HEK293T (cell line): ENCODE data around the gene STRN3.

Source experiments
- CTCF ChIA-PET: fragments of 350-600 bp; formaldehyde crosslinking; extraction: SDS; loops from one replicate; lab custom pipeline; 2021; ENCODE audit warnings: antibody characterized with exemption, inconsistent platforms; lab: Yijun Ruan, JAX
- POLR2A ChIA-PET: fragments of 350-600 bp; formaldehyde crosslinking; extraction: SDS; loops from one replicate; lab custom pipeline; 2020; ENCODE audit warnings: antibody characterized with exemption, inconsistent platforms; lab: Yijun Ruan, JAX
- DNase-seq: peaks from one replicate; pipeline ENCODE4 v3.0.0; 2012; ENCODE audit warnings: mixed read lengths; ENCODE audit errors: extremely low spot score
- ARNT ChIP-seq: fragments of 450-650 bp; IDR thresholded peaks from 2 replicates; pipeline ENCODE4 v1.6.1; 2017; ENCODE audit warnings: mild to moderate bottlenecking
- BHLHE40 ChIP-seq: fragments of 450-650 bp; IDR thresholded peaks from 2 replicates; pipeline ENCODE4 v1.6.1; 2016; ENCODE audit warnings: mild to moderate bottlenecking, moderate library complexity, borderline replicate concordance
- CTBP1 ChIP-seq: fragments of 450-650 bp; IDR thresholded peaks from 2 replicates; pipeline ENCODE4 v1.6.1; 2016; ENCODE audit warnings: borderline replicate concordance
- ELF4 ChIP-seq: fragments of 450-650 bp; IDR thresholded peaks from 2 replicates; pipeline ENCODE4 v1.6.1; 2017; ENCODE audit warnings: antibody characterized with exemption
- FOXA1 ChIP-seq: fragments of 450-650 bp; IDR thresholded peaks from 2 replicates; pipeline ENCODE4 v1.6.1; 2016; ENCODE audit warnings: mild to moderate bottlenecking
- FOXK2 ChIP-seq: fragments of 450-650 bp; IDR thresholded peaks from 2 replicates; pipeline ENCODE4 v1.6.1; 2016; ENCODE audit warnings: mild to moderate bottlenecking
- FOXM1 ChIP-seq: fragments of 450-650 bp; IDR thresholded peaks from 2 replicates; pipeline ENCODE4 v1.6.1; 2017; ENCODE audit warnings: mild to moderate bottlenecking, borderline replicate concordance
- HDGF ChIP-seq: fragments of 450-650 bp; IDR thresholded peaks from 2 replicates; pipeline ENCODE4 v1.6.1; 2017; ENCODE audit warnings: antibody characterized with exemption, borderline replicate concordance
- L3MBTL2 ChIP-seq: fragments of 450-650 bp; conservative IDR thresholded peaks from 2 replicates; pipeline ENCODE4 v1.6.1; 2016; ENCODE audit warnings: mild to moderate bottlenecking
- LEF1 ChIP-seq: fragments of 450-650 bp; IDR thresholded peaks from 2 replicates; pipeline ENCODE4 v1.6.1; 2017; ENCODE audit warnings: mild to moderate bottlenecking, borderline replicate concordance
- NFRKB ChIP-seq: fragments of 450-650 bp; IDR thresholded peaks from 2 replicates; pipeline ENCODE4 v1.6.1; 2016; ENCODE audit warnings: mild to moderate bottlenecking, moderate library complexity
- SP1 ChIP-seq: fragments of 450-650 bp; IDR thresholded peaks from 2 replicates; pipeline ENCODE4 v1.6.1; 2017
- SUZ12 ChIP-seq: fragments of 450-650 bp; IDR thresholded peaks from 2 replicates; pipeline ENCODE4 v1.6.1; 2016; ENCODE audit warnings: mild to moderate bottlenecking
- TARDBP ChIP-seq: fragments of 450-650 bp; IDR thresholded peaks from 2 replicates; pipeline ENCODE4 v1.6.1; 2016
- ZNF384 ChIP-seq: fragments of 450-650 bp; IDR thresholded peaks from 2 replicates; pipeline ENCODE4 v1.6.1; 2016
- TF ChIP-seq, protein P1 (sequence below): fragments of 450-650 bp; IDR thresholded peaks from 2 replicates; pipeline ENCODE4 v1.6.1; 2016

STRN3 gene

DNA sequence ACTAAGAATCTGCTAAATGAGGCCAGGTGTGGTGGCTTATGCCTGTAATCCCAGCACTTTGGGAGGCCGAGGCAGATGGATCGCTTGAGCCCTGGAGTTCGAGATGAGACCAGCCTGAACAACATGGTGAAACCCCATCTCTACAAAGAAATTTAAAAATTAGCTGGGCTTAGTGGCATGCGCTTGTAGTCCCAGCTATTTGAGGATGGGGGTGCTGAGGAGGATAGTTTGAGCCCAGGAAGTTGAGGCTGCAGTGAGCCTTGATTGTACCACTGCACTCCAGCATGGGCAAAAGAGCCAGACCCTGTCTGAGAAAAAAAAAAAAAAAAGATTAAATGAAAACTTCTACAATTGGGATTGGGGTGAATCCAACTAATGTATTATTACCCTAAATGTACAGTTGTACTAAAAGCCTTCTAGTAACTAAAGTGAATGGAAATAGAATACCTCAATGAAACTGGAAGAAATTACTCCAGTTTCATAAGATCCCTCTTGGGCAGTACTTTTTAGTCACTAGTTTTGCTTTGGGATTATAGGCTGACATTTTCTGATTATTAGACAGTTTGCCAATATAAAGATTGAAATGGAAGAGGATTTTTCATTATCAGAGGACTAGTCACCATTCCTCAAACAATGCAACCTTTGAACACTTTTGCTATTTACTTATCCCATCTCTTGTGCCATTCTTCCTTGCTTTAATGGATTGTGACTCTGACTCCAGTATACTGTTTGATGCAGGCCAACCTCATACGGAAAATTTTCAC, 137.5 kb downstream of the STRN3 start:
- DNase-seq, result no peak
- CTCF ChIA-PET, result interaction anchor here (0.5 kb wide), 2 partner anchors 122 to 207 kb away, joined by 3 to 4 read pairs; no protein-coding TSS in a partner anchor
- POLR2A ChIA-PET, result interaction anchor here (1.4 kb wide), 1 partner anchor 15 kb away, joined by 3 read pairs; the partner anchor contains the start of gene COCH

DNA sequence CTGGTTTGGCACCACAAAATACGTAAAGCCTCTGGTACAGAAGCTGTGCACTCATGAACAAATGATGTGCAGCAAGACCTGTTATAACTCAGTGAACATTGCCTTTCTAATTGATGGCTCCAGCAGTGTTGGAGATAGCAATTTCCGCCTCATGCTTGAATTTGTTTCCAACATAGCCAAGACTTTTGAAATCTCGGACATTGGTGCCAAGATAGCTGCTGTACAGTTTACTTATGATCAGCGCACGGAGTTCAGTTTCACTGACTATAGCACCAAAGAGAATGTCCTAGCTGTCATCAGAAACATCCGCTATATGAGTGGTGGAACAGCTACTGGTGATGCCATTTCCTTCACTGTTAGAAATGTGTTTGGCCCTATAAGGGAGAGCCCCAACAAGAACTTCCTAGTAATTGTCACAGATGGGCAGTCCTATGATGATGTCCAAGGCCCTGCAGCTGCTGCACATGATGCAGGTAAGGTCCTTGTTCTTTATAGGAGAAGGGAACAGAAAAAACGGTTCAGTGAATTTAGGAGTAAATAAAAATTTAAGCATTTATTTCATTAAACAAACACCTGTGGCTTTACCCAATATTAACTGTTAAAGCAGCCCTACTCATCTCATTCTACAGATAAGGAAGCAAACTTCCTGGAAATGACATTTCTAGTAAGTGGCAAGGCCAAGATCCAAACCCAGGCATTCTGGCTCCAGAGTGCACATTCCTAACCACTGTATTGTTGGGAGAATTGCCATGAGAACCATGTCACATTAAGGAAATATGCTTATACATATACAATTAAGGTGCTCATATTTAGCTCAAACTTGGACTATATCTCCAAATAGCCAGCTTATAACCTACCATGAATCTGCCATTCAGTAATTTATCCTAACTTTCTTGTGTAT, 140.1 kb downstream of the STRN3 start:
- TF ChIP-seq NFRKB (no peak), ZNF384 (no peak), TARDBP (no peak), FOXA1 (no peak), HDGF (no peak), FOXM1 (no peak), ELF4 (no peak), ARNT (no peak), FOXK2 (no peak), CTBP1 (no peak), SP1 (no peak), L3MBTL2 (no peak)
- TF ChIP-seq, protein P1, sequence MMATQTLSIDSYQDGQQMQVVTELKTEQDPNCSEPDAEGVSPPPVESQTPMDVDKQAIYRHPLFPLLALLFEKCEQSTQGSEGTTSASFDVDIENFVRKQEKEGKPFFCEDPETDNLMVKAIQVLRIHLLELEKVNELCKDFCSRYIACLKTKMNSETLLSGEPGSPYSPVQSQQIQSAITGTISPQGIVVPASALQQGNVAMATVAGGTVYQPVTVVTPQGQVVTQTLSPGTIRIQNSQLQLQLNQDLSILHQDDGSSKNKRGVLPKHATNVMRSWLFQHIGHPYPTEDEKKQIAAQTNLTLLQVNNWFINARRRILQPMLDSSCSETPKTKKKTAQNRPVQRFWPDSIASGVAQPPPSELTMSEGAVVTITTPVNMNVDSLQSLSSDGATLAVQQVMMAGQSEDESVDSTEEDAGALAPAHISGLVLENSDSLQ, result no peak
- ChIA-PET CTCF (interaction anchor here (0.6 kb wide), 1 partner anchor 223 kb away, joined by 3 read pairs; no protein-coding TSS in a partner anchor), POLR2A (interaction anchor here (0.7 kb wide), 1 partner anchor 12 kb away, joined by 3 read pairs; the partner anchor contains the start of gene COCH)
- no peak for DNase-seq

More for the DNA sequence above, 137.5 kb downstream of the STRN3 start:
- TF ChIP-seq TARDBP, result no peak
- TF ChIP-seq SP1, result no peak
- TF ChIP-seq L3MBTL2, result no peak
- TF ChIP-seq CTBP1, result no peak
- no peak for TF ChIP-seq ARNT
- TF ChIP-seq, protein P1, result no peak
- TF ChIP-seq SUZ12, result no peak
- TF ChIP-seq NFRKB, result no peak
- TF ChIP-seq FOXM1, result no peak
- no peak for TF ChIP-seq LEF1
- TF ChIP-seq ELF4, result no peak
- TF ChIP-seq BHLHE40, result no peak
- no peak for TF ChIP-seq ZNF384
- TF ChIP-seq FOXK2, result no peak

GRCh38 chr14:30884901-30885300, 141.3 kb downstream of the STRN3 start:
- DNase-seq, result no peak
- POLR2A ChIA-PET, result no interaction called here
- CTCF ChIA-PET, result no interaction called here
- TF ChIP-seq ZNF384 (no peak), SUZ12 (no peak), FOXM1 (no peak), FOXK2 (no peak), CTBP1 (no peak), ELF4 (no peak), LEF1 (no peak), ARNT (no peak), L3MBTL2 (no peak), SP1 (no peak), NFRKB (no peak), FOXA1 (no peak), HDGF (no peak), TARDBP (no peak), BHLHE40 (no peak)
- TF ChIP-seq, protein P1, result no peak

DNA sequence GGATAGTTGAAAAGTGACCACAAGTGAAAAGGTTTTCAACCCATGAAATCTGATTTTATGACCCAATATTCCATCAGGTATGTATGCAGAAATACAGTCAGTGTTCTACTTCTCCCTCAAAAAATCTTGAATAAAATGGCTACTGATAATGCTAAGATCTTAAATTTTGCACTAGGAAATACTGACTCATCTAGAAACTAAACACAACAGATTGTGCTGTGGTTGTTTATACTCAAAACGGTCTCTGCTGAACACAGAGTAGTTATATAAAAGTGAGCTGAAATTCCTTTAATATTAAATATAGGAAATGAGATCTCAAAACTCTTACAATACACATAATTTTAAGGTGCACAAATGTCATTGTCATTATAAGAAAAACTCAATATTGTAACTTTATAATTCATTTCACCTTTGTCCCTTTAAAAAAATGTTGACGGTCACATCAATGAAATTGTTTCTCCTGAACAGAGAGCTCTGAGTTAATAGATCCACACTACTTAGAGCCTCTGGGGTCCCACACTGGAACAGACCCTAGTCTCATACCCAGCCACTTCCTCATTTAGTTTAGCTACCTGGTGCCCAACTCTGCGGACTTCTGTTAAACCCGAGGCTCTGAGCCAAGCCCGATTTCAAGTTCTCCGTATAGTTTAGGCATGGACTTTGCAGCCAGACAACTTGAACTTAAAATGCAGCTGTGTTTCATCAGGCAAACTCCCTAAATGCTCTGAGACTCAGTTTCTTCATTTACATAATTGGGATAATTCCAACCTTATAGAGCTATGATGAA, 142.5 kb downstream of the STRN3 start:
- TF ChIP-seq ELF4, result no peak
- no peak for TF ChIP-seq HDGF
- TF ChIP-seq SP1, result no peak
- TF ChIP-seq FOXA1, result no peak
- TF ChIP-seq TARDBP, result no peak
- TF ChIP-seq LEF1, result no peak
- ChIA-PET CTCF (no interaction called here), POLR2A (interaction anchor here (1.0 kb wide), 1 partner anchor 10 kb away, joined by 6 read pairs; the partner anchor contains the start of gene COCH)
- DNase-seq, result no peak

GRCh38 chr14:30882431-30882830, 143.7 kb downstream of the STRN3 start:
- TF ChIP-seq LEF1, result no peak
- no peak for TF ChIP-seq ELF4
- no peak for TF ChIP-seq TARDBP
- no peak for TF ChIP-seq CTBP1
- TF ChIP-seq SUZ12, result no peak
- TF ChIP-seq ZNF384, result no peak
- ChIA-PET CTCF (no interaction called here), POLR2A (no interaction called here)
- no peak for DNase-seq
